CD4-positive, alpha-beta T cell treated with Interferon alpha-2 for 1 hour (primary cell): ENCODE data around the gene ILKAP.

Source experiments
- DNase-seq, 2 donors: peaks; one replicate each; pipeline ENCODE4 v3.0.0-alpha.2; 2020 to 2022

ILKAP gene

DNA sequence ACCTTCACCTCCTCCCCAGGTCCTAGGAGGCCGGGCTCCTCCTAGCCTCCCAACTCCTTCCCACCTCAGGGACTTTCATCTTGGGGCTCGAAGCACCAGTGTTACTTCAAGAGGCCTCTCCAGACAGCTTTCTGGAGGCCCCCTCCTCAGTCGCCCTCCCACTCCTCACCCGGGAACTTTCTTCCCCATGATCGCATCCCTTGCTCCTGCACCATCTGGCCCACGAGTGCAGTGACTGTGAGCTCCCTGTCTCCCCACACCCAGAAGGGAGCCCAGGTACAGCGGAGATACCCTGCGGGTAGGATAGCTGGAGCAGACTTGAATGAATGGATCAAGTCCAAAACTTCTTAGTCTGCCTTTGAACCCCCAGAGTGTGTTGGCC, 38.6 kb downstream of the ILKAP start:
- no peak for DNase-seq

- no peak for DNase-seq
Measured at GRCh38 chr2:238163481-238164198, 39.9 kb downstream of the ILKAP start.

DNA sequence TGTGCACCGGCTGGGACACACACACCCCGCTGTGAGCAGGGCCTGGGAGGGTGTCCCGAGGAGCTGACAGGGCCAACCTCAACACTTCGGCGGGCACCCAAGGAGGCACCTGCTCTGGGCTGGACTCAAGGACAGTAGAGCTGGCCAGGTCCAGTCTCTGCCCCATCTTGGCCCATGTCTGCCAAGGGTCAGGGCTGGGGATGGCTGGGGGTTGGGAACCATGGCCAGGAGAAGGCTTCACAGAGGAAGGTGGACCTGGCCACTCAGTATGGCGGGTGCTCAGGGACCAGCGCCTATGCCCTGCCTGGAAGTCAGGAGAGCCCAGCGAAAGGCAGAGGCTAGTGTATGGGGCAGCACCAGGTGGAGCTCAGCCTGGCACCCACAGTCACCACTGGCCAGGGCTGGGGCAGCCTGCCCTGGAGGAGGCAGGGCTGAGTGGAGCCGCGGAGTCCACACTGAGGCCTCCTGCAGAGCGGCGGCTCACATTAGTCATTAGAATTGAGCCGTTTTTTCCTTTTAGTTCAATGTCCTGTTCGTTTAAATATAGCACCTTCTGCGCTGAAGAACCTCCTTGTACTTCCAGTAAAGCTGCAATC, 40.6 kb downstream of the ILKAP start:
- DNase-seq = no peak

DNA sequence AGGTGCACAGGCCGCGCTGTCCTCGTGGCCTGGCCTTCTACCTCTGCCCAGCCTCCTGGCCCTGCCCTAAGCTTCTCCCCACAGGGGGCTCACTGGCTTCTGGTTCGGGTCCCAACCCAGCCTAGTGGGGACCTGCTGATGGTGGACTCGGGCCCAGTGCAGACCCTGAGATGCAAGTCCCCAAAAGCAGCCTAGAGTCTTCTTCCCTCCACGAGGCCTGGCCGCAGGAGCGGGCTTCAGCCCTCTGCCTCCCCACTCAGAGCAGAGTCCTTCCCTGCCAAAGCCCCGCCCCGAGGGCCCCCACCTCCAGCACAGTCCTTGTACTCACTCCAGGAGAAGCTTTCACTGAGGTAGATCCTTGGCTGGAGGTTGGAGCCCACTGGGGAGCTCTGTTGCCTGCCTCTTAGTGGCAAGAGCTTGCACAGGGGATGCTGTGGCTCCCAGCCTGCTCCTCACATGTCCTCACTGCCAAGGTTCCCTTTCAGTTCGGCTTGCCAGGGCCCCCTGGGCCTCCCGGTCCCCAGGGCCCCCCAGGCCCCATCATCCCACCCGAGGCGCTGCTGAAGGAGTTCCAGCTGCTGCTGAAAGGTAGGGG, 41.1 kb downstream of the ILKAP start:
- no peak for DNase-seq

DNA sequence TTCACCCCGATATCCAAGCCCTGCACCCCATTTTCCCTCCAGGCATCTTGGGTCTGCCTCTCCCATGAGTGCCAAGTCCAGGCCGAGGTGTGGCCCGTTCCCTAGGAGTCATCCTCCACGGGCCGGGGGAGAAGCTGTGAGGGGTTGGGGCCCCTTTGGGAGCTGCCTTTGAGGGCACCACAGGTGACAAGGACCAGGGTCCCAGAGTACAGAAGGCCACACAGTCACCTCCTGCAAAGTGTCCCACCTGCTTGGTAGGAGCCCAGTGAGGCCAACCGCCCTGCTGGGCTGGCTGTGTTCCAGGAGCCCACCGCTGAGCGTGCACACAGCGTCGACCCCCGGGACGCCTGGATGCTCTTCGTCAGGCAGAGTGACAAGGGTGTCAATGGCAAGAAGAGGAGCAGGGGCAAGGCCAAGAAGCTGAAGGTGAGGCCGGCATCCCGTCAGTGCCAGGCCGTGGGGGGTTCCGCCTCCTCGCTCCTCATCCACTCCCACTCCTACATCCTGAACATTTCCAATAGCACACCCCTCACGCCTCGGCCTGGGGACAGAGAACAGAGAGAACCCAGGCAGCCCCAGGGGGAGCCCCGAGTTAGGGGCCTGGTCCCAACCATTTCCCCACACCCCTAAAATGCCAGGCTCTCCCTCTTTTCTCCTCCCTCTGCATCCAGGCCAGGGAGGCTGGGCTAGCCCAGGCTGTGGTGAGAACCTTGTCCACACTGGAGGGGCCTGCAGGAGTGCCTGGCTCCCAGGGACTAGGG, 42.0 kb downstream of the ILKAP start:
- DNase-seq = no peak

DNA sequence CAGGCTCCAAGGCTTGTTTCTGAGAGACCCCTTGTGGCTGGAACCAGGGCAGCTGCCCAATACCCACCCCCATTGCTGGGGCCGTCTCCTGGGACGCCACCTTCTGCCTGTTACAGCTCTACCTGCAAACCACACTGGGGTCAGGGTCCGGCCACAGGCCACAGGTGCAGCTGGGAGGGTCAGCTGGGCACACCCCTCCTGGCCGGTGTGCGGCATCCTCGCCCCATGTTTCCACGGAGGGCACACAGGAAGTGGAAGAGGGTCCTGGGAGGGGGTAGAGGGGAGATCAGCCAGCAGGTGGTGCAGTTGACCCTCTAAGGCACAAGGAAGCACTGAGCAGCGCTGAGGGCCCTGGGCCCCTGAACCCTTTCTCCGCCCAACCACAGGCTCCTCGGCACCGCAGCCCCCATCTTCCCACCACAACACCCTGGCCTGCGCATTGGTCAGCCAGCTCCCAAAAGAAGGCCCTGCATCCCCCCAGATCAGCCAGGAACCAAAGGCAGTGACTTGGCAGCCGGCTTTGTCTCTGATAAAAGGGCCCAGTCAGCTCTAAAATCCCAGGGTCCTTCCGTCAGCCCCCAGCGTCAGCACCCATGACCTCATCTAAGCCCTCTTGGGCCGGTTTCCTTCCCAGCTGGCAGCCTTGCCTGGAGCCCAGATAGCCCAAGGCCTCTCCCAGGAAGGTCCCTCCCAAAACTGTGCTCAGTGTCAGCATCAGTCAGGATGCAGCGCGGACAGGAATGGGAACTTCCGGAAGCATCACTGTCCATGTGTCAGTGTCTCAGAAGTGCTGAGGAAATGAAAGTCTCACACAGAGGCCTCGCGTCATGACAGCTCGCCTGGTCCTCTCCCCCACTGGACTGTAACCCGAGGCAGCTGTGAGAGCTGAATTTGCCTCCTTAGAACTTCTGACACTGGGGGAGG, 43.0 kb downstream of the ILKAP start:
- DNase-seq = no peak

GRCh38 chr2:238159661-238160205, 43.8 kb downstream of the ILKAP start:
- no peak for DNase-seq

GRCh38 chr2:238159071-238159539, 44.4 kb downstream of the ILKAP start:
- DNase-seq = no peak

DNA sequence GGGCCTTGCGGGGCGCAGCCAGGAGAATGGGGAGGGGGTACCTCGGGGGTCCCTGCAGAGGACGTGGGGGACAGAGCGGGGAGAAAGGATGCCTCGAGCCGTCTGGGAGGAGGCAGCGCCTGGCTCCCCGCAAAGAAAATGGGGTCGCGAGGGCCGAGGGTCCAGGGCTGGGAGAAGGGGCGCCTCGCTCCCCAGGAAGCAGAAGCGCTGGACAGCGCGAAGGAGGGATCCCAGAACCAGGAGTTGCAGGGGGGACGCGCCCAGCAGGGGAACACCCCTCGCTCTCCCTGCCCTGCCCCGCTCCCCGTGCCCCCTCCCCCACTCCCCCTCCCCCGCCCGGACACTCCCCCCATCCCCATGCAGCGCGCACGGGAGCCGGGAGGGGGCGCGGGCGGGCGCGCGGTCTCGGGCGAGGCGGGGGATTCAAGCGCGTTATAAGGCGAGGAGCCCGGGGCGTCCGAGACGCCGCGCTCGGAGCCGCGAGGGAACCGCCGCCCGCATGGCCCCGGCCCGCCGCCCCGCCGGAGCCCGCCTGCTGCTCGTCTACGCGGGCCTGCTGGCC, 44.9 kb downstream of the ILKAP start, which contains the start of gene ERFE:
ERFE (plus strand) TSS at position 462 of the 562 bp plus-strand sequence; CDS start at position 500, 38 bp downstream.
- peak; percentile 28 to 46 for DNase-seq

GRCh38 chr2:238158018-238158508, 45.4 kb downstream of the ILKAP start:
- no peak for DNase-seq

DNA sequence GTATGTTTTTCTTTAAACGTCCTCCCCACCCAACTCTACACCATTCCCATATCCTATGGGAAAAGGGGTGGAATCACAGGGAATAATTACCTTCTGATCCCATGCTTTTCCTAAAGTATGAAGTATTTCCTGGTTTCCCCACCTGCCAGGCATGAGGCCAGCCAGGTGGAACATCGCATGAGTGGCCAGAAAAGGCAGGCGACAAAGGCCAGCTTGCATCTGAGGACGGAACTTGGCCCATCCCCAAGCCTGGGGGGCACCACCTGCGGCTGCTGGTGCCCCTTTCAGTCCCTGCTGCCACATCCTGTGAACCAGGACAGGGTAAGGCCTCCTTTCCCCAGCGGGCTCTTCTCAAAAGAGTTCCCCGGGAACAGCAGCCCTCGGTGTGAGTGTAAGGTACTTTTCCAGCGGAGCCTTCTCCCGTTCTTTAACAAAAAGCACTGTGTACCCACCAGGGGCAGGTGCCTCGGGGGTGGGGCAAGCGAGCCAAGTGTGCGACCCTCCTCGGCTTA, 45.9 kb downstream of the ILKAP start:
- no peak for DNase-seq

GRCh38 chr2:238155761-238156694, 47.5 kb downstream of the ILKAP start:
- no peak for DNase-seq

- DNase-seq = no peak
Measured at GRCh38 chr2:238155051-238155760, 48.3 kb downstream of the ILKAP start.

GRCh38 chr2:238154570-238154969, 48.9 kb downstream of the ILKAP start:
- no peak for DNase-seq

GRCh38 chr2:238152771-238153688, 50.5 kb downstream of the ILKAP start:
- no peak for DNase-seq

- DNase-seq = no peak
Measured at GRCh38 chr2:238151628-238152235, 51.8 kb downstream of the ILKAP start.

DNA sequence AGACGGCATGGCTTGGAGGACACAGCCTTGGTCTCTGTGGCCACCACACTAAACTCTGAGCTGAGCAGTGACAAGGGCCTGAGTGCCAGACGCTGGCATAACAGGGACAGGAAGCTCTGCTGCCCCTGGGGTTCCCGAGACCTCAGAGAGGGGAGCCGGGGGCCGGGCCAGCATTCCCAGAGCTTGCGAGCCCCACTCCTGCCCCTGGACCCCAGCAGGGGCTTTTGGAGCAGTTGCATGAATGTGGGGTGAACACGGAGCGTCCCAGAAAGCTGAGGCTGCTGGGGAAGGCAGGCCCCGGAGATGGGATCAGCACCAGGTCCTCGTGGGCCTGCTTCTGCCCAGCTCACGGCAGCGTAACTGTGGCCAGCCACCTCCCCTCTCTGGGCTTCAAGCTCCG, 52.3 kb downstream of the ILKAP start:
- no peak for DNase-seq

GRCh38 chr2:238150686-238151085, 52.8 kb downstream of the ILKAP start:
- DNase-seq = no peak
